ENCODE measurements around the gene BICC1.
"Not testable (repeated sequence)": the region's sequence is repeated elsewhere in the genome, so short reads cannot be mapped to it uniquely, and the experiment has no call there.

The BICC1 gene

GRCh38 chr10:58597211-58597610 is 84.5 kb downstream of the BICC1 start:
- DNase-seq (ENCODE audit: low read depth, low spot score) = not testable (repeated sequence)

- DNase-seq (ENCODE audit: low read depth, low spot score) = no peak
Measured at GRCh38 chr10:58599927-58600553, 87.4 kb downstream of the BICC1 start.

GRCh38 chr10:58608351-58608750 is 95.7 kb downstream of the BICC1 start:
- no peak for DNase-seq (ENCODE audit: low read depth, low spot score)

GRCh38 chr10:58608826-58609531 is 96.3 kb downstream of the BICC1 start:
- no peak for DNase-seq (ENCODE audit: low read depth, low spot score)

GRCh38 chr10:58609532-58610150 is 97.0 kb downstream of the BICC1 start:
- no peak for DNase-seq (ENCODE audit: low read depth, low spot score)

GRCh38 chr10:58615237-58615935 is 102.7 kb downstream of the BICC1 start:
- no peak for DNase-seq (ENCODE audit: low read depth, low spot score)

- no peak for DNase-seq (ENCODE audit: low read depth, low spot score)
Measured at GRCh38 chr10:58618158-58618676, 105.5 kb downstream of the BICC1 start.

- no peak for DNase-seq (ENCODE audit: low read depth, low spot score)
Measured at GRCh38 chr10:58621379-58622077, 108.9 kb downstream of the BICC1 start.

- no peak for DNase-seq (ENCODE audit: low read depth, low spot score)
Measured at GRCh38 chr10:58622246-58622645, 109.6 kb downstream of the BICC1 start.

GRCh38 chr10:58625070-58625469 is 112.4 kb downstream of the BICC1 start:
- no peak for DNase-seq (ENCODE audit: low read depth, low spot score)

- no peak for DNase-seq (ENCODE audit: low read depth, low spot score)
Measured at GRCh38 chr10:58627392-58627791, 114.7 kb downstream of the BICC1 start.

- DNase-seq (ENCODE audit: low read depth, low spot score) = peak; percentile 56
Measured at GRCh38 chr10:58631715-58632114, 119.0 kb downstream of the BICC1 start.

GRCh38 chr10:58632216-58632615 is 119.5 kb downstream of the BICC1 start:
- no peak for DNase-seq (ENCODE audit: low read depth, low spot score)

- no peak for DNase-seq (ENCODE audit: low read depth, low spot score)
Measured at GRCh38 chr10:58637352-58637751, 124.7 kb downstream of the BICC1 start.

- DNase-seq (ENCODE audit: low read depth, low spot score) = no peak
Measured at GRCh38 chr10:58638388-58638787, 125.7 kb downstream of the BICC1 start.

- peak; percentile 87 for DNase-seq (ENCODE audit: low read depth, low spot score)
Measured at GRCh38 chr10:58641095-58641531, 128.4 kb downstream of the BICC1 start.

- no peak for DNase-seq (ENCODE audit: low read depth, low spot score)
Measured at GRCh38 chr10:58641708-58642107, 129.0 kb downstream of the BICC1 start.

- DNase-seq (ENCODE audit: low read depth, low spot score) = no peak
Measured at GRCh38 chr10:58642283-58642682, 129.6 kb downstream of the BICC1 start.

GRCh38 chr10:58642916-58643428 is 130.3 kb downstream of the BICC1 start:
- no peak for DNase-seq (ENCODE audit: low read depth, low spot score)

GRCh38 chr10:58644311-58644710 is 131.6 kb downstream of the BICC1 start:
- DNase-seq (ENCODE audit: low read depth, low spot score) = no peak
